ENCODE measurements around the gene TIMELESS. TPM values are rescaled to one million over a fixed set of nuclear protein-coding genes. Genes with fewer than 3 reads are reported as not detected.
A peak's percentile ranks its signal among the peaks of the same experiment; 100 is the strongest.
"Not testable (repeated sequence)": the region's sequence is repeated elsewhere in the genome, so short reads cannot be mapped to it uniquely, and the experiment has no call there.

TIMELESS gene
- total and polyA plus RNA-seq, 5 donors from 2014 or later, result 2.8 to 7.3 (median 5.1) TPM

DNA sequence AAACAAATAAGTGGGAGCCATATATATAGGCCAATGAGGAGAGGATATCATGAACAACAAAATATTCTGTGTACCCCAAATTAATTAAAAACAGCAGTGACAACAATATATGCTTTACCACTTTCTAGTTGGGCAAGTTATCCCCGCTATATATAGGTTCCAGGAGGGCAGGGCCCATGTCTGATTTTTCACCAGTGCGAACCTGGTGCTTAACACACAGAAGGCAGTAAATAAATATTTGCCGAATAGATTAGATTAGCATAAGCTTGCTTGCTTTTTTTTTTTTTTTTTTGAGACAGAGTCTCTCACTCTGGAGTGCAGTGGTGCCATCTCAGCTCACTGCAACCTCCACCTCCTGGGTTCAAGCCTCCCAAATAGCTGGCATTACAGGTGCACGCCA is 8.6 kb upstream of the TIMELESS start:
- Histone ChIP-seq H3K27ac (ENCODE audit: insufficient read depth, low read length, poor library complexity, severe bottlenecking) (no peak overlapping the region), H3K4me1 (ENCODE audit: control insufficient read depth, insufficient read depth, low read length, poor library complexity, severe bottlenecking) (no peaks in the 10 kb centered on the region), H3K36me3 (ENCODE audit: control insufficient read depth, insufficient read depth, low read length) (no peaks in the 10 kb centered on the region), H3K4me3 (ENCODE audit: low read depth, low read length) (no peak overlapping the region), H3K27me3 (ENCODE audit: control insufficient read depth, insufficient read depth, low read length) (no peaks in the 10 kb centered on the region), H3K9me3 (ENCODE audit: control insufficient read depth in 2 of 2, low read length in 2 of 2) (no peaks in the 10 kb centered on the region)
- Mint-ChIP-seq H3K4me1 (peaks cover 0 to 3% (median 0%) of the 10 kb centered on the region in 4 donors), H3K36me3 (no peaks in the 10 kb centered on the region), H3K4me3 (no peak overlapping the region), H3K27ac (no peak overlapping the region), H3K9me3 (no peaks in the 10 kb centered on the region), H3K27me3 (peaks cover 14% of the 10 kb centered on the region)
- ATAC-seq (ENCODE audit: low read depth in 2 of 2), result no peak
- no peak for DNase-seq

- Histone ChIP-seq H3K27me3 (ENCODE audit: control insufficient read depth, insufficient read depth, low read length) (no peaks in the 10 kb centered on the region), H3K4me1 (ENCODE audit: control insufficient read depth, insufficient read depth, low read length, poor library complexity, severe bottlenecking) (peaks cover 3% of the 10 kb centered on the region), H3K27ac (ENCODE audit: insufficient read depth, low read length, poor library complexity, severe bottlenecking) (no peak within 1 kb of the TSS), H3K36me3 (ENCODE audit: control insufficient read depth, insufficient read depth, low read length) (no peaks in the 10 kb centered on the region), H3K9me3 (ENCODE audit: control insufficient read depth in 2 of 2, low read length in 2 of 2) (no peaks in the 10 kb centered on the region), H3K4me3 (ENCODE audit: low read depth, low read length) (no peak within 1 kb of the TSS)
- Mint-ChIP-seq H3K4me1 (peaks cover 5 to 7% (median 6%) of the 10 kb centered on the region in 4 donors), H3K36me3 (no peaks in the 10 kb centered on the region), H3K4me3 (no peak within 1 kb of the TSS), H3K27ac (no peak within 1 kb of the TSS), H3K27me3 (peaks cover 8% of the 10 kb centered on the region), H3K9me3 (no peaks in the 10 kb centered on the region)
- no peak for DNase-seq
- no peak for ATAC-seq (ENCODE audit: low read depth in 2 of 2)
Measured at GRCh38 chr12:56454557-56454956, 5.3 kb upstream of the TIMELESS start, which contains the start of gene MIP. Gene MIP, minus strand, starts transcription at chr12:56454657. Its CDS starts 44 bp downstream, at chr12:56454613.

DNA sequence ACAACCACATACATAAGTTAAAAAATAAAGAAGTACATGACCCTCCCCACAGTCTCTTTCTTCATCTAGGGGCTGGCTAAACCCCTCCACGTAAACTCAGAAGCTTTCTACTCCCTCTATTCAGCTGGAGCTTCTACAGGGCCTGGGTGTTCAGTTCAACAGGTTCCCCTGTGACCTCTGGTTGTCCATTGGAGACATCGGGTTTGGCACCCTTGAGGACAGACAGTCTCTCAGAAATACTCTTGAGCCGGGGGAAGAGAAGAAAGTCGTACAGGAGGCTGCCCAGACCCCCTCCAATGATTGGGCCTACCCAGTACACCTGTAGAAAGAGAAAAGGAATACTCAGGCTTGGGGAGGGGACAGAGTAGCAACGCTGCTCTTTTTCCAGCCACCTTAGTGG is 1.9 kb upstream of the TIMELESS start:
- no peak overlapping the region for H3K4me3 ChIP-seq (ENCODE audit: low read depth, low read length)
- H3K27ac ChIP-seq (ENCODE audit: insufficient read depth, low read length, poor library complexity, severe bottlenecking), result no peak overlapping the region
- H3K9me3 ChIP-seq (ENCODE audit: control insufficient read depth in 2 of 2, low read length in 2 of 2), result no peaks in the 10 kb centered on the region
- ATAC-seq (ENCODE audit: low read depth in 2 of 2), result no peak
- Mint-ChIP-seq H3K27ac (peak overlapping the region in 1 of 3 donors; percentile 19), H3K4me1 (peaks cover 12 to 24% (median 15%) of the 10 kb centered on the region in 4 donors), H3K36me3 (no peaks in the 10 kb centered on the region), H3K27me3 (peaks cover 4% of the 10 kb centered on the region), H3K9me3 (no peaks in the 10 kb centered on the region), H3K4me3 (peak overlapping the region in 2 of 4 donors; percentile 47 to 61)
- no peaks in the 10 kb centered on the region for H3K36me3 ChIP-seq (ENCODE audit: control insufficient read depth, insufficient read depth, low read length)
- peaks cover 5% of the 10 kb centered on the region for H3K4me1 ChIP-seq (ENCODE audit: control insufficient read depth, insufficient read depth, low read length, poor library complexity, severe bottlenecking)
- H3K27me3 ChIP-seq (ENCODE audit: control insufficient read depth, insufficient read depth, low read length), result no peaks in the 10 kb centered on the region
- no peak for DNase-seq

GRCh38 chr12:56450241-56450640 is 1.0 kb upstream of the TIMELESS start:
- no peak overlapping the region for H3K27ac Mint-ChIP-seq
- peaks cover 12 to 24% (median 15%) of the 10 kb centered on the region in 4 donors for H3K4me1 Mint-ChIP-seq
- Histone ChIP-seq H3K27me3 (ENCODE audit: control insufficient read depth, insufficient read depth, low read length) (no peaks in the 10 kb centered on the region), H3K9me3 (ENCODE audit: control insufficient read depth in 2 of 2, low read length in 2 of 2) (no peaks in the 10 kb centered on the region), H3K4me1 (ENCODE audit: control insufficient read depth, insufficient read depth, low read length, poor library complexity, severe bottlenecking) (peaks cover 5% of the 10 kb centered on the region), H3K27ac (ENCODE audit: insufficient read depth, low read length, poor library complexity, severe bottlenecking) (no peak overlapping the region), H3K4me3 (ENCODE audit: low read depth, low read length) (no peak overlapping the region), H3K36me3 (ENCODE audit: control insufficient read depth, insufficient read depth, low read length) (no peaks in the 10 kb centered on the region)
- no peaks in the 10 kb centered on the region for H3K9me3 Mint-ChIP-seq
- no peaks in the 10 kb centered on the region for H3K27me3 Mint-ChIP-seq
- peak overlapping the region; percentile 91 to 96 (median 95) for H3K4me3 Mint-ChIP-seq
- H3K36me3 Mint-ChIP-seq, result no peaks in the 10 kb centered on the region
- ATAC-seq (ENCODE audit: low read depth in 2 of 2) (no peak), DNase-seq (no peak)

- Mint-ChIP-seq H3K4me1 (peaks cover 12 to 24% (median 15%) of the 10 kb centered on the region in 4 donors), H3K9me3 (peaks cover 0 to 2% (median 0%) of the 10 kb centered on the region in 7 donors), H3K4me3 (peak overlapping the region; percentile 91 to 96 (median 95)), H3K27ac (peak overlapping the region; percentile 85 to 93 (median 93)), H3K36me3 (no peaks in the 10 kb centered on the region), H3K27me3 (no peaks in the 10 kb centered on the region)
- ATAC-seq (ENCODE audit: low read depth in 2 of 2) (no peak), DNase-seq (no peak)
- peaks cover 5% of the 10 kb centered on the region for H3K4me1 ChIP-seq (ENCODE audit: control insufficient read depth, insufficient read depth, low read length, poor library complexity, severe bottlenecking)
- no peaks in the 10 kb centered on the region for H3K27me3 ChIP-seq (ENCODE audit: control insufficient read depth, insufficient read depth, low read length)
- no peaks in the 10 kb centered on the region for H3K36me3 ChIP-seq (ENCODE audit: control insufficient read depth, insufficient read depth, low read length)
- no peaks in the 10 kb centered on the region for H3K9me3 ChIP-seq (ENCODE audit: control insufficient read depth in 2 of 2, low read length in 2 of 2)
- peak overlapping the region; percentile 80 for H3K27ac ChIP-seq (ENCODE audit: insufficient read depth, low read length, poor library complexity, severe bottlenecking)
- H3K4me3 ChIP-seq (ENCODE audit: low read depth, low read length), result peak overlapping the region; percentile 96
Measured at GRCh38 chr12:56449622-56449984, 377 bp upstream of the TIMELESS start.

DNA sequence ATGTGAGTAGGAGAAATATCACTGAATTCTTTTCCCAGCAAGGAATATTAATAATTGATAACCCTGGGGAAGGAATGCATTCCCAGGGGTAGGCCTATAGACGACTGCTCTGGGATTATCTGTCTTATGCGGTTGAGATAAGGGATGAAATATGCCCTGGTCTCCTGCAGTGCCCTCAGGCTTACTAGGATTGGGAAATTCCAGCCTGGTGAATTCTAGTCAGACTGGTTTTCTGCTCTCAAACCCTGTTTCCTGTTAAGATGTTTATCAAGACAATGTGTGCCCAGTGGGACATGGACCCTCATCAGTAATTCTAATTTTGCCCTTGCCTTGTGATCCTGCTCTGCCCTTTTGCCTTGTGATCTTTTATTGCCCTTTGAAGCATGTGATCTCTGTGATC is 6.0 kb downstream of the TIMELESS start:
- H3K4me3 ChIP-seq (ENCODE audit: low read depth, low read length); H3K36me3 Mint-ChIP-seq; H3K4me1 ChIP-seq (ENCODE audit: control insufficient read depth, insufficient read depth, low read length, poor library complexity, severe bottlenecking); H3K9me3 Mint-ChIP-seq; H3K36me3 ChIP-seq (ENCODE audit: control insufficient read depth, insufficient read depth, low read length); H3K27ac ChIP-seq (ENCODE audit: insufficient read depth, low read length, poor library complexity, severe bottlenecking); H3K27ac Mint-ChIP-seq; H3K27me3 ChIP-seq (ENCODE audit: control insufficient read depth, insufficient read depth, low read length); H3K9me3 ChIP-seq (ENCODE audit: control insufficient read depth in 2 of 2, low read length in 2 of 2); DNase-seq; H3K27me3 Mint-ChIP-seq; H3K4me3 Mint-ChIP-seq; ATAC-seq (ENCODE audit: low read depth in 2 of 2): not testable (repeated sequence)
- H3K4me1 Mint-ChIP-seq, result peaks cover 0 to 12% (median 6%) of the 10 kb centered on the region in 4 donors

- H3K4me1 Mint-ChIP-seq, result peaks cover 0 to 5% (median 2%) of the 10 kb centered on the region in 4 donors
- H3K27me3 ChIP-seq (ENCODE audit: control insufficient read depth, insufficient read depth, low read length), result no peaks in the 10 kb centered on the region
- H3K27ac ChIP-seq (ENCODE audit: insufficient read depth, low read length, poor library complexity, severe bottlenecking), result no peak overlapping the region
- H3K27me3 Mint-ChIP-seq, result no peaks in the 10 kb centered on the region
- no peaks in the 10 kb centered on the region for H3K9me3 Mint-ChIP-seq
- no peak overlapping the region for H3K4me3 Mint-ChIP-seq
- no peaks in the 10 kb centered on the region for H3K36me3 ChIP-seq (ENCODE audit: control insufficient read depth, insufficient read depth, low read length)
- ATAC-seq (ENCODE audit: low read depth in 2 of 2) (no peak), DNase-seq (no peak)
- H3K36me3 Mint-ChIP-seq, result no peaks in the 10 kb centered on the region
- H3K9me3 ChIP-seq (ENCODE audit: control insufficient read depth in 2 of 2, low read length in 2 of 2), result no peaks in the 10 kb centered on the region
- no peak overlapping the region for H3K4me3 ChIP-seq (ENCODE audit: low read depth, low read length)
- H3K4me1 ChIP-seq (ENCODE audit: control insufficient read depth, insufficient read depth, low read length, poor library complexity, severe bottlenecking), result no peaks in the 10 kb centered on the region
- peak overlapping the region in 1 of 3 donors; percentile 78 for H3K27ac Mint-ChIP-seq
Measured at GRCh38 chr12:56437430-56438176, 11.6 kb downstream of the TIMELESS start.

GRCh38 chr12:56434828-56435227 is 14.4 kb downstream of the TIMELESS start:
- Histone ChIP-seq H3K27me3 (ENCODE audit: control insufficient read depth, insufficient read depth, low read length) (no peaks in the 10 kb centered on the region), H3K4me1 (ENCODE audit: control insufficient read depth, insufficient read depth, low read length, poor library complexity, severe bottlenecking) (no peaks in the 10 kb centered on the region), H3K27ac (ENCODE audit: insufficient read depth, low read length, poor library complexity, severe bottlenecking) (no peak overlapping the region), H3K36me3 (ENCODE audit: control insufficient read depth, insufficient read depth, low read length) (peaks cover 6% of the 10 kb centered on the region), H3K9me3 (ENCODE audit: control insufficient read depth in 2 of 2, low read length in 2 of 2) (no peaks in the 10 kb centered on the region), H3K4me3 (ENCODE audit: low read depth, low read length) (no peak overlapping the region)
- H3K27me3 Mint-ChIP-seq, result no peaks in the 10 kb centered on the region
- H3K27ac Mint-ChIP-seq, result no peak overlapping the region
- H3K4me1 Mint-ChIP-seq, result peaks cover 0 to 5% (median 0%) of the 10 kb centered on the region in 4 donors
- peaks cover 2% of the 10 kb centered on the region for H3K36me3 Mint-ChIP-seq
- ATAC-seq (ENCODE audit: low read depth in 2 of 2) (no peak), DNase-seq (no peak)
- no peak overlapping the region for H3K4me3 Mint-ChIP-seq
- no peaks in the 10 kb centered on the region for H3K9me3 Mint-ChIP-seq
